ENCODE measurements around the gene TUBGCP4.

Gene TUBGCP4

GRCh38 chr15:43403616-43404015, 32.7 kb downstream of the TUBGCP4 start:
- in situ Hi-C loops (cut with HindIII; ENCODE audit: low sequenced_read_pairs): no loop called here

- in situ Hi-C loops (cut with HindIII; ENCODE audit: low sequenced_read_pairs): no loop called here
Measured at GRCh38 chr15:43404130-43404529, 33.2 kb downstream of the TUBGCP4 start.

GRCh38 chr15:43406189-43406588, 35.3 kb downstream of the TUBGCP4 start:
- in situ Hi-C loops (cut with HindIII; ENCODE audit: low sequenced_read_pairs): no loop called here

DNA sequence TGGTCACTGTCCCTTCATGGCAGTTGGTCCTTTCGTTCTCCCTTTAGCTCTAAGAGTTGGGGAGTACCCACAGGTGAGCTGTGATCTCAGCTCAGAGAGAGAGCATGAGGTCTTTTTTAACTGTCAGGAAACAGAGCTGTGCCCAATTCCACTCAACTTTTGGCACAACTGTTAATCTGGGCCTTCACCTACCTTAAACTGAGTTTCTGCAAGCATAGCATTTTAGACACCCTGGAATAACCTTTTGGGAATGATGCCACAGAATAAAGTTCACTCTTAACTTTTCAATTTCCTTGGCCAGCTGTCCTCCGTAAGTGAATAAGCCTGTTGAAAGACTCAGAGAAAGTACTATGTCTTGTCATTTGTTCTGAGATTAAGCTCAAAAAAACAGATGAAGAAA, 35.9 kb downstream of the TUBGCP4 start:
- in situ Hi-C loops (cut with HindIII; ENCODE audit: low sequenced_read_pairs): no loop called here

DNA sequence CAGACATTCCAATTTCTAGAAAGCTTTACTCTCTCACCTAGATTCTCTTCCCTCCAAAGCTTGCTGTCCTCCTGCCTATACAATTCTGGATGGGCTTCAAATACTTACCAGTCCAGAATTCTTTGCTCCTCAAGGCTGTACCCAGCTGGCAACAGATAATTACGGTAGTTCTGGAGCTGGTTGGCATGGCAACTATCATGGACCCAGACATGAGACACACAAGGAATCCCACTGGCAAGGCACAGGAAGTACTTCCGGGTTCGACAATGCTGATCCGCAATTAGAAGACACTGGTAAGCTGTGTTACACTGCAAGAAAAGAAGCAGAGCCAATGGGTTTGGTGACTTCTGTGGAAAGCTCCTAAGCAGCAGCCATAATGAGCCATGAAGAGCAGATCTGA, 37.9 kb downstream of the TUBGCP4 start:
- in situ Hi-C loops (cut with HindIII; ENCODE audit: low sequenced_read_pairs): no loop called here

- in situ Hi-C loops (cut with HindIII; ENCODE audit: low sequenced_read_pairs): no loop called here
Measured at GRCh38 chr15:43410572-43411214, 39.8 kb downstream of the TUBGCP4 start.

- in situ Hi-C loops (cut with HindIII; ENCODE audit: low sequenced_read_pairs): no loop called here
Measured at GRCh38 chr15:43412096-43412495, 41.2 kb downstream of the TUBGCP4 start.

GRCh38 chr15:43414196-43414595, 43.3 kb downstream of the TUBGCP4 start:
- in situ Hi-C loops (cut with HindIII; ENCODE audit: low sequenced_read_pairs): no loop called here

DNA sequence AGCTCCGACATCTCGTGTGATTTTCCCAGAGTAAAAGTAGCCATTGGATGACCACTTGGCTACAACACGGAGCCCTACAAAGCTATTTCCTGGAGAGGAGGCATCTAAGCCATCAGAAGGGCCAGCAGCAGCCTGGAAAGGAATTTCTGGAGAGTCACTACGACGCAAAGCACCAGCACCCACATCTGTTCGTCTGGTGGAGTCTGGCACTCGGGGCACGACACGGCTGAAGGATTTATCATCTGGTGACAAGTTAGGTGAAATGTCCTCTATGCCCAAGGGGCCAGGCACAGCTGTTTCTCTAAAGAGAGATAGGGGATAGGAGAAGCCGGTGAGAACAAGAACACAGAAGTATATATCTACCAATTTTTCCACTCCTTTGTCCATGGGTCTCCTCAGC, 49.5 kb downstream of the TUBGCP4 start:
- in situ Hi-C loops (cut with HindIII; ENCODE audit: low sequenced_read_pairs): no loop called here

DNA sequence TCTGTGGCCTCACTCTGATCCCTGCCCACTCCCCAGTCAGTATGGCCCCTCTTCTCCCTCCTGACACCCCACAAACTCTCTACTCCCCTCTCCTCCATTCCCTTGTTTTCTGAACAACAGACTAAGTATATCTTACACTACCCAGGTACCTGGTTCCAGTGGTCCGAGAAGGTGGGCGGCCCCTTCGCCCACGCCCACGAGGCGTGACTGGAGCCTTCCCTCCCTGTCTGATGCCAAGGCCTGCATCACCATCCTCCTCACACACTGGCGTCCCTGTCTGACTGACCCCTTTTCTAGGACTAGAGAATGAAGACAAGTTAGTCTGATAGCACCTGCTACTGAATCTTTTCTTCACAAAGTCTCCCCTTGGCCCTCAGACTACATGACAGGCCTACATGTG, 50.0 kb downstream of the TUBGCP4 start:
- in situ Hi-C loops (cut with HindIII; ENCODE audit: low sequenced_read_pairs): no loop called here

GRCh38 chr15:43423793-43424192, 52.9 kb downstream of the TUBGCP4 start:
- in situ Hi-C loops (cut with HindIII; ENCODE audit: low sequenced_read_pairs): no loop called here

DNA sequence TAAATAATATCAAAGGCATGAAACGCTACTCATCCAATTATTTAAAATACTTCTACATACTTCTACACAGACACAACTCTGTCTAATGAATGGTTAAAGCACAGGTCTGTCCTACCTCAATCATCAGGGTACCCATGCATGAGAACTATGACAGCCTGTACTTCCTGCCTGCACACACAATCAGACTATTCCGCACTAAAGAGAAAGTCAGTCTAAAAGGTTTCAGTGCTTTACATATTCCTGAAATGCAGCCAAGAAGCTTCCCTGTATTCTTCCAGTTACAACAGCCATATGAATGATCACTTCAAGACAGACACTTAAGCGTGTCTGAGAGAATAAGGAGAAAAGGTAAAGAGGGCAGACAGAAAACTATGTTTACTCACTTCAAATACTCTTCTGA, 58.8 kb downstream of the TUBGCP4 start:
- in situ Hi-C loops (cut with HindIII; ENCODE audit: low sequenced_read_pairs): no loop called here

DNA sequence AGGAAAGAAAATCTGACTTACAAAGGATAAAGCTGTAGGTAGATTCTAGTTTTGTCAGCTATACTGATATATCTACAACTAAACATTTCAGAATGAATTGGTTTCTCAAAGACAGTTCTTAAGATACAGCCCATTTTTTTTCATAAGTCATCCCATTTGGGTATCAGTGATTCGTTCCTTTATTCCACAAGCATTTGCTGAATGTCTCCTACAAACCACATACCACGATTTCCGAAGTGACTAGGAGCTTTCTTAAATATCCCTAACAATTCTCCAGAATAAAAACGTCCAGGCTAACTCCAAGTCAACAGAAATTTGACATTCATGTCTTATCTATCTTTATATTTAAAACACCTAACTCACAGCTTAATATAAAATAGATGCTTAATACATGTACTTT, 62.3 kb downstream of the TUBGCP4 start:
- in situ Hi-C loops (cut with HindIII; ENCODE audit: low sequenced_read_pairs): no loop called here

- in situ Hi-C loops (cut with HindIII; ENCODE audit: low sequenced_read_pairs): no loop called here
Measured at GRCh38 chr15:43433661-43434303, 62.9 kb downstream of the TUBGCP4 start.

DNA sequence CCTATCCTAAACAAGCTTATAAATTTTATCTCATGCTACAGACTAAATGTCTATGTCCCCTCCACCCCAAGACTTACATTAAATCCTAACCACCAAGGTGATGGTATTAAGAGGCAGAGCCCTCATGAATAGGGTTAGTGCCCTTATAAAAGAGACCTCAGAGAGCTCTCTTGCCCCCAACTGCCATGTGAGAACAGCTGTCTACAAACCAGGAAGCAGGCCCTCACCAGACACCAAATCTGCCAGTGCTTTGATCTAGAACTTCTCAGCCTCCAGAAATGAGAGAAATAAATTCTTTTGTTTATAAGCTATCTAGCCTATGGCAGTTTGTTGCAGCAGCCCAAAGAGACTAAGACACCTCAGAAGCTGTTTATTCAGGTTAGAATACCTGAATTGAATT, 63.5 kb downstream of the TUBGCP4 start:
- in situ Hi-C loops (cut with HindIII; ENCODE audit: low sequenced_read_pairs): no loop called here

- in situ Hi-C loops (cut with HindIII; ENCODE audit: low sequenced_read_pairs): no loop called here
Measured at GRCh38 chr15:43436395-43436794, 65.5 kb downstream of the TUBGCP4 start.

DNA sequence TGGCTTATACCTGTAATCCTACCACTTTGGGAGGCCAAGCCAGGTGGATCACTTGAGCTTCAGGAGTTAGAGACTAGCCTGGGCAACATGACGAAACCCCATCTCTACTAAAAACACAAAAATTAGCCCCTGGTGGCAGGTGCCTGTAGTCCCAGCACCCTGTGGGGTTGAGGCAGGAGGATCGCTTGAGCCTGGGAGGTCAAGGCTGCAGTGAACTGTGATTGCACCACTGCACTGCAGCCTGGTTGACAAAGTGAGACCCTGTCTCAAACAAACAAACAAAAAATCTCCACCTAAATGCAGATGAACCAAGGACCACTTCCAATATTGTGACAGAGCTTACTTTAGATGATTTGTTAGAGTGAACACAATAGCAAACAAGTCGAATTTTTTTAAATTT, 68.4 kb downstream of the TUBGCP4 start:
- in situ Hi-C loops (cut with HindIII; ENCODE audit: low sequenced_read_pairs): no loop called here

GRCh38 chr15:43440721-43441281, 69.9 kb downstream of the TUBGCP4 start:
- in situ Hi-C loops (cut with HindIII; ENCODE audit: low sequenced_read_pairs): no loop called here

DNA sequence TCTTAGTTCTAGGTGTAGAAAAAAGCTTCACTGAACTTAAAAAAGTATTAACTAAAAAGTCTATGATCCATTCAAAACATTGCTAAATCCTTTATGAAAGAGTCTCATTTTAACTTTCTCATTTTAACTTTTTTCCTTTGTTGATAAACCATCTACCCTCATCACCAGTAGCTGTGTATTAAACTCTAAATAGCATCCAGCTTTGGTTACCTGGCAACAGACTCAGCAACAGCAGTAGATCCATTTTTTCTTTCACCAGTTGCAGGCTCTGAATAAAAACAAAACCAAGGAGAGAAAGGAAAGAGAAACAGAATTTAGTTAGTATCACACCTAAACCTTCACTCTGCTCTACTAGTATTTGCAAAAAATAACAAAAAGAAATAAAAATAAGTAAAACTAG, 70.4 kb downstream of the TUBGCP4 start:
- in situ Hi-C loops (cut with HindIII; ENCODE audit: low sequenced_read_pairs): no loop called here

GRCh38 chr15:43446344-43446743, 75.4 kb downstream of the TUBGCP4 start:
- in situ Hi-C loops (cut with HindIII; ENCODE audit: low sequenced_read_pairs): no loop called here

DNA sequence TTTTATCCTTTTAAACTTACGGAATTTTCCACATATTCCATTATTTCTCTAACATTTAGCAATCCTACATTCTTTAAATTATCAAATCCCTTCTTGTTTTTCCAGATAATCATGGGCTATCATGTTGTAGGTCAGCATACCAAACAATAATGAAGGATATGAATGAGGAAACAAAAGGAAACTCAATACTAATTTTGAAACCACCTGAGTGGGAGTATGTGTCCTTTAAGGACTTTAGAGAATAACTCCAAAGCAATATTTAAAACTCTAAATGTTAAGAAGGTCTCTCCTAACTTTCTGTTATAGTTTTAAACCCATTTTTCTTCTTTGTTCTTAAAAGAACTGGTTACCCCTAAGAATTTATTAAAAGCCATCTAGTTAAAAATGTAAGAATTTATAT, 79.1 kb downstream of the TUBGCP4 start:
- in situ Hi-C loops (cut with HindIII; ENCODE audit: low sequenced_read_pairs): no loop called here
